ENCODE measurements around the gene PGLYRP4. TPM values are rescaled to one million over a fixed set of nuclear protein-coding genes. Genes with fewer than 3 reads are reported as not detected.

The PGLYRP4 gene
- total RNA-seq, 1 donor from 2014 or later, result 4.3 TPM

DNA sequence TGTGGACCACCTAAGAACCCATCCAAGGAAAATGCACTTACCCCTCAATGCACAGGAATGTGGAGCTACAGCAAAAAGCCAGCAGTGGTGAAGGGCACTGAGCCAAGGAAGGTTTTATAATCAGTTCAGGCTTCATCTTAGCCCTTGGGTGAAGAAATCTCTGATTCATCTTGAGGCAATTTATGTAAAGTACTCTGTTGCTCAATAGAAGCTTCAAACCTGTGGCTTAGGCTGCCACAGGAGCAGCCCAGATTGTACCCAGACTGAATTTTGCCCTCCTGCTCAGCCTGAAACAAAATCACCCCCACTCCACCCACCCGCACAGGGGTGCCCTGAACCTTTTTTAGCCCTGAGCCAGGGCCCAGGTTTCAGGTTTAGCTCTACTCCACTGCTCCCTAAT lies 26.9 kb upstream of the PGLYRP4 start, which contains the start of gene S100A12:
Gene S100A12, minus strand, starts transcription at position 111 of the 400 bp plus-strand sequence. CDS start 1,029 bp downstream, outside the sequence.
- no peak for DNase-seq

DNA sequence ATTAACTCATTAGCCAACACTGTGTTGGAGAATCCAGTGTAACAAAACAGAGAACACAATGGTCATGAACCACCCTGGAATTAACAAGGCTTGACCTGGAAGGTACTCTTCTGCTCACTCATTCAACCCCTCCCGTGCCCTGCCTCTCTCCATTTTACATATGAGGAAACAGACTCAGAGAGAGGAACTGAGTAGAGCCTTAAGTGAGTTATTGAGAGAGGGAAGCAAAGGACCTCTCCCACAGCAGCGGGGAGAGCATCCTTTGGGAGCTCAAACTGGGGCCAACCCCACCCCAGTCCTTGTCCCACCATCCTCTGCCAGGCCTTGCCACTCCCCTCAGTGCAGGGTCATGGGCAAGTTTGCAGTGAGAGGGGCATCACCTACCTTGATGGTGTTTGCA lies 25.4 kb upstream of the PGLYRP4 start:
- DNase-seq, result no peak

DNA sequence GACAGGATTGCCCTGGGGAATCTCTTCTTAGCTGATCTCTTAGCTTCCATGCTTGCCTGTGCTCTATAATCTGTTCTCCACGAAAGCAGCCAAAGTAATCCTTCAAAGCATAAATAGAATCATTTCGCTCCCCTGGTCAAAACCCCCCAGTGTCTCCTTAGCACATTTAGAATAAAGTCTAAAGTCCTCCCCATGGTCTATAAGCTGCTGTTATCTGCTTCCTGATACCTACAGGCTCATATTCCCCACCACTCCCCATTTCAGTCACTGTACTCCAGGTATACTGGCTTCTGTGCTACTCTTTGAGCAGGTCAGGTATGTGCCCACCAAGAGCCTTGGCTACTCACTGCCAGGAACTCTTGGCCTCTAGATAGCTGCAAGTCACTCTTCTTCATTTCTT lies 23.9 kb upstream of the PGLYRP4 start:
- no peak for DNase-seq

DNA sequence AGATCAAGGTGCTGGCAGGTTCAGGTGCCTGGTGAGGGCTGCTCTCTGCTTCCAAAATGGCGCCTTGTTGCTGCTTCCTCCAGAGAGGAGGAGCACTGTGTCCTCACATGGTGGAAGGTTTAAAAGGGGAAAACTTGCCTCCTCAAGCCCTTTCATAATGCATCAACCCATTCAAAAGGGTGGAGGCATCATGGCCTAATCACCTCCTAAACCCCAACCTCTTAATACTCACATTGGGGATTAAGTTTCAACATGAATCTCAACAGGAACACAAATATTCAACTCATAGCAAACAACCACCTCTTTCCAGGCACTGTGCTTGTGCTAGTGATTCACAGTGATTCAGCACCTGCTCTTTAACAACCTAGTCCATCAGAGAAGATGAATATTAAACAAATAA lies 22.6 kb upstream of the PGLYRP4 start:
- DNase-seq, result no peak

DNA sequence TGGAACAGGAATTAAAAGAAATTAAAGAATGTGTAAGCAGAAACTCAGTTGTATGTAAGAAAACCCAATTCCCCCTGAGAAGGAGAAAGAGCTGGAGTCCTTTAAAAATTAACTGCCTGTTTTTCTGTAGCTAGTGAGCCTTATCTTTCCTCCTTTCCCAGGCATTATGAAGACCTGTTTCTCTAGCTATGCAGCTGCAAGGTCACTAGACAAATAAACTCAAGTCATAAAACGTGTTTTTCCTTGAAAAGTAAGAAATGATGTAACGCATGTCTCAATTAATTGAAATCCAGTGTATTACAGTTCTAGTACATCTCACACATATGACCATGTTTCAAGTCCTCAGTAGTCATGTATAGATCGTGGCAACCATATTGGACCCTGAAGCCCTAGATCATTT lies 21.5 kb upstream of the PGLYRP4 start:
- no peak for DNase-seq

DNA sequence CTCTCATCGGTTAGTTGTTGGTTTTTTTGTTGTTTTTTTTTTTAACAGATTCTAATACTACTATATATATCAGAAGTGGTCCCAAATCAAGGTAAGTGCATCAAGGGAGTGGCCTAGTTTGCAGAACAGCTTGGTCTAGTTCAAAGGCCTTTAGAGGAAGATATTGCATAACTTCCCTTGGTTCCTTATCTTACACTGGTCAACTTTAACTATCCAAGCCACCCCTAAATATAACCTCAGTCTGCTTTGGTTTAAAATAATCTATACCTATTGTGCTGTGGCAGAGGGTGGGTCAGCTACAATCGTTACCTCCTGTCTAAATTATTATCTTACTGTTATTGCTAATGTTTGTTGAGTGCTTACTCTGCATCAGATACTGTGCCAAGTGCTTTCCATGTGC lies 19.9 kb upstream of the PGLYRP4 start:
- DNase-seq, result no peak

DNA sequence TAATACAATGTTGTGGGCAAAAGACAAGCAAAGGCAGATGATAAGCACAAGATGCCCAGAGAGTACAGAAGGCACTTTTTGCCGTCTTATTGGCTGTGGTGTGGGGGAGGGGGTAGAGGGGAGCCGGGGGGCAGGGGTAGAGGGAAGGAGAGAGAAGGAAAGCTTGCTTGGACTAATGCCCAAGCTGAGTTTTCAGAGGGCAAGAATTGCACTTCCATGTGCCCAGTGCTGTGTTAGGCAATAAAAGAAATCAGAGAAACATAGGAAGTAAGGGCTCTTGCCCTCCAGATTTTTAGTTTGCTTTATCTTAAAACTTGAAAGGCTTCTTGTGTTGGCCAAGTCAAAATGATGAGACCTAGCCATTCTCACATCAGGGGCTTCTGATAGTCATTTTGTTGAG lies 18.4 kb upstream of the PGLYRP4 start:
- DNase-seq, result no peak

DNA sequence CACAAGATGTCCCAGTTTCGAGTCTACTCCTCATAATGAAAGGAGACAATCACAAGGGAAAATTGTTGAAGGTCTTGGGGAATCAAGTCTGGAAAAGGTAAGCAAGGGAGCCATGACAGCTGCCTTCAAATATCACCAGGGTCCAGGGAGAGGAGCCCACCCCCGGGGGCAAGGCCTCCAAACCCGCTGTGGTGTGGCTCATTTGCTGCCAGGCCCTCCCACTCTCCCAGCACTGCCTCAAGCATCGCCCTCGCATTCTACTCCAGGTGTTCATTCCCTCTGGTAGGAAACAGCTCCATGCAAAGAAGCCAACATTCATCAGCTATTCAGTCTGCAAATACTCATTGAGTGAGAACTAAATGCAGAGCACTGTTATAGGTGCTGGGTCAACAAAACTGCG lies 17.6 kb upstream of the PGLYRP4 start:
- DNase-seq, result no peak

DNA sequence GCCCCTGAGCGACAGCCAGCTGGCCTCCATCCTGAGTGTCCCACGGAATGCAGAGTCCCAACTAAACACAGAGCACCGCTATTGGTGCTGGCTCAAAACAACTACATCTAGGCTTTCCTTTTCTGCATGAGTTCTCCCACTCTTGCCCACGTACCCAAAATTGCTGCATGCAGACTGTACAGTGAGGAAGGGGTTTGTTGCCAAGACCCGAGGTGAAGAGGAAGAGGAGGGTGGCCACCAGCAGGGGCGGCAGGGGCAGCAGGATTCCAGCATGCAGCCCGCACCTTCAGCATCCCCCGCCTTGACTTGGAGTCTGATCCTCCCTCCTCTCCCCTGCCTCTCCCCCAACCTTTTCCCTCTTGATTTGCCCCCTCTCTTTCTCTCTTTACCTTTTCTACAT lies 17.1 kb upstream of the PGLYRP4 start:
- DNase-seq, result no peak

DNA sequence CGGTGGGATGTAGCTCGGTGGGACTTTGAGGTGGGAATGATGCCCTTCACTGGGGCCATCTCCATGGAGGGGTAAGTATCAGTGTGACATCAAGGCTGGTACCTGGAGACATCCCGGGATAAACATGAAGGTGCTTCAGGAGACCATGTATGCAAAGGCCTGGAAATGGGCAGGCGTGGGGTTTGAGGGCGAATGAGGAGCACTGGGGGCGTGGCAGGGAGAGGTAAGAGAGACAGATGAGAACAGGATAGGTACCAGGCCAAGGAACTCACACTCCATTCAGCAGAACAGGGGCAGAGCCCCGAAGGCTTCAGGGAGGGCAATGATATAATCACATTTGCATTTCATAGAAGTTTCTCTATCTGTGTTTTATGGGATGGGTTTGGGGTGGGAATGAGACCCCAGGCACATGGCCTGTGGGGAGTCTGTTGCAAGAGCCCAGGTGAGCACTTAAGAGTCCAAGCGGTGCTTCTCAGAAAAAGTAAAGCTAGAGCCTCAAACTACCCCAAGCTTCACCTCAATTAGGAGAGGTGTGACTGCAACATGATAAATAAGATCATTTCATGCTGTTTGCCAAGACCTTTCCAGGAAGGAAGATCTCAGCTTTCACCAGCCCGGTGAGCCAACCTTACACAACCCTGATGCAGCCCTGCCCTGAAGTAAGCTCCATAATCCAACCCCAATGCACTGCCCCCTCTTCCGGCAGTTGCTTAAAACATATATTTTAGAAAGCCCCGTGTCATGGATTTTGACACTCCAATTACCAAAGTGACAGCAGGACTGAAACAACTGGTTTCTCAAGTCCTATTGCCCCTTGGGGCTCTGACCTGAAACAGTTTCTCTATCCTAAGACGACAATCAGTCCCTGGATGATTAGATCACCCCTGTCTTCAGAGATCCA lies 16.4 kb upstream of the PGLYRP4 start:
- DNase-seq, result no peak

DNA sequence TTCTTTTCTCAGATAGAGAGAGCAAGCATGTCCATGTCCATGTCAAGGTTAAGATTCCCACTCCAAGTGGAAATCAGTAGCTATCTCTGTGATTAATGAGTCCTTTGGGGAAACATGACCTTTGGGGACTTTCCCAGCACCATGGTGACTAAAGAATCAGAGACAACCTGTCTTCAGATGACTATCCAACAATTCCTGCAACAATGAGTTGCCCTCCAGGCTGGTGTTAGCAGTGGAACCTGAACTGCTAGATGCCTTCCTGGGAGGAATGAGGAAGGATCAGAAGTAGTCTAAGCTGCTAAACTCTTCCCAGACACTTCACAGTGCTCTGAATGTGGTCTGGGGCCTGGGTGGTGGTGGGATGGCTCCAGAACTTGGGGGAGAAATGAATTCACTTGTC lies 15.5 kb upstream of the PGLYRP4 start:
- no peak for DNase-seq

DNA sequence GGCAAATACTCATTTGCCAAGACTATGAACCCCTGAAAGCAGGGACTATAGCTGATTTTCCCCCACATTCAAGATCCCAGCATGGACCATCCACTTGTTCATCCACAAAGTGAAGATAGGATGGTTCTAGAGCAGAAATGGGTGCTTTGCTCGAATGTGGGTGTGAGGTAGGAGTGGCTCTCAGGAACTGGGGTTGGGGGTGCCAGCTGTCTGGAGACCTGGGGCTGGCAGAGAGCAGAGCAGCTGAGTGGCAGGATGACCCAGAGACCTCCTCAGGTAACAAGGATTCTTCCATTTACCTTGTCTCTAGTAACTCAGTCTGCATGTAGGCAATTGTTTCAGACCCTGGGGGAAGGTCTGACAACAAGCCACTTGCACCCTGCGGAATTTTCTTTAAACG lies 15.0 kb upstream of the PGLYRP4 start:
- no peak for DNase-seq

DNA sequence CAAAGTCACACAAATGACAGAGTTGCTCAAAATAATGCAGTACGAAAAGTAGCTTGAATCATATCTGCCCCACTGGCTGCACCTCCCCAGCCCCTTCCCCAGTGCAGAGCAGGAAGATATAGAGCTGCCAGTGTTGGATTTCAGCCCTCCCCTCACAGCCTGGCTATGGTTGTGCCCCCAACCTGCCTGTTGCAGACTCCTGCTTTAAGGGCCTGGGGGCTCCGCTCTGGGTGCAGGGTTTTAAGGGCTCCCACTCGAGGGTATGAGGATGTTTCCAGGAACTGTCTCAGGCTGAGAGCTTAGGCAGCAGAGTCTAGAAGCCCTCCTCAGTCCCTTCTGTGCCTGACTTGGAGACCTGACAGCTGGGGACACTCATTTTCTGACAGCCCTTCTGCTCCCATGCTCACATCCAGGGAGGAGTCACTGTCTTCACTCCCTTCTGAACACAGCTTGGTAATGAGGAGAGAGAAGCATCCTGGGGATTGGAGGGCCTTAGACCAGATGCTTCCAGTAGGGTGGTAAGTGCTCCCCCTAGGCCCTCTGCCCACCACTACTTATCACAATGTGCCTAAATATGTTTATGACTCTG lies 13.6 kb upstream of the PGLYRP4 start:
- DNase-seq, result no peak

DNA sequence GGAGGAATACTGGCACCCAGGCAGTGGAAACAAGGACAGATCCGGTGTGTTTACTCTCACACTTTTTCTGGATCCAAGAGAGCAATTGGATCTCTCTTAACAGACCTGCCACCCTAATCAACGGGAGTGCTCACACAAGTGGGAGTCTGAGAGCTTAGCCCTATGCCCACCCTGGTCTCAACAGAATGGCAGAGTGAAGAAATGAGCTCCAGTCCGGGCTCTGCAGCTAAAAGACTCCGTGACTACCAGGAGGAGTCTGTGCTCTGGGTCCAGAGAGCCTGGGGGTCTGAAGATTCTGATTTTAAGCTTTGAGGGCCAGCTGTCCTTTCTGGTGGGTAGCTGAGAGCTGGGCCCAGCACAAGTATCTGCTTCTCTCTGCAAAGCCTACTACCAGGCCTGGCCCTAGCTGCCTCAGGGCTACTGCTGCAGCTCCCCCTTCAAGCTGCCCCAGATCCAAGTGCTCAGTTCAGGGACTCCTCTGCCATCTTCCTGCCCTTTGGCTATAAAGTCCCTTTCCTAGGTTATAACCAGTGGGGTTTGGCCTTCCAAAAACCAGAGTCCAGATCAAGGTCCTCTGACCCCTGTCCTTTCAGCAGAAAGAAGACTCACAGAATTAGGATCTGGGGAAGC lies 13.0 kb upstream of the PGLYRP4 start:
- DNase-seq, result no peak

DNA sequence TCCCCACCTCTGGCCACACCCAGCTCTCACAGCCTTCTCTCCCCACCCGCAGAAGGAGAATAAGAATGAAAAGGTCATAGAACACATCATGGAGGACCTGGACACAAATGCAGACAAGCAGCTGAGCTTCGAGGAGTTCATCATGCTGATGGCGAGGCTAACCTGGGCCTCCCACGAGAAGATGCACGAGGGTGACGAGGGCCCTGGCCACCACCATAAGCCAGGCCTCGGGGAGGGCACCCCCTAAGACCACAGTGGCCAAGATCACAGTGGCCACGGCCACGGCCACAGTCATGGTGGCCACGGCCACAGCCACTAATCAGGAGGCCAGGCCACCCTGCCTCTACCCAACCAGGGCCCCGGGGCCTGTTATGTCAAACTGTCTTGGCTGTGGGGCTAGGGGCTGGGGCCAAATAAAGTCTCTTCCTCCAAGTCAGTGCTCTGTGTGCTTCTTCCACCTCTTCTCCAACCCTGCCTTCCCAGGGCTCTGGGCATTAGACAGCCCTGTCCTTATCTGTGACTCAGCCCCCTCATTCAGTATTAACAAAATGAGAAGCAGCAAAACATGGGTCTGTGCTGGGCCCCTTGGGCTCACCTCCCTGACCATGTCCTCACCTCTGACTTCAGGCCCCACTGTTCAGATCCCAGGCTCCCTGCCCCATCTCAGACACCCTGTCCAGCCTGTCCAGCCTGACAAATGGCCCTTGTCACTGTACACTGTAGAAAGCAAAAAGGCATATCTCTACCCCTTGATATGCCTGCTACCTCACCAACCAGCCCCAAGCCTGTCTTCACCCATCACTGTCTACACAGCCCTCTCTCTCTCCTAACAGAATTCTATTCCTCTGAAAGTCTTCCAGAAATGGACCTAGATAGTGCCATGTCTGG lies 12.2 kb upstream of the PGLYRP4 start:
- no peak for DNase-seq

DNA sequence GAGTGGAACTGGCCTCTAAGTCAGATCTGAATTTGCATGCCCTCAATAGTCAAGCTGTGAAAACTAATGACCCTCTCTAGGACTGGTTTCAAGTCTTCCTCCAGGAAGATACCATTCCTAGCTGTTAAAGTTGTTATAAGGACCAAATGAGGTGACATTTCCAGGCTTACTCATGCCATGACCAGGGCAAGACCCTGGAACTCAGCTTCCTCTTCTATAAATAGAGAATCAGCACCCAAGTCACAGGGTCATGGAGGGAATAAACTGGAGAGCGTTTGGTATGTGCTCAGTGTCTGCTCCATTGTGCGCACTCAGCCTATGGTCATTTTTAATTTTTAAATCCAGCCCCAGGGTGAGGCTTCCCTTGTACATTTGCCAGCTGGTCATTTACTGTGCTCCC lies 11.5 kb upstream of the PGLYRP4 start:
- no peak for DNase-seq

DNA sequence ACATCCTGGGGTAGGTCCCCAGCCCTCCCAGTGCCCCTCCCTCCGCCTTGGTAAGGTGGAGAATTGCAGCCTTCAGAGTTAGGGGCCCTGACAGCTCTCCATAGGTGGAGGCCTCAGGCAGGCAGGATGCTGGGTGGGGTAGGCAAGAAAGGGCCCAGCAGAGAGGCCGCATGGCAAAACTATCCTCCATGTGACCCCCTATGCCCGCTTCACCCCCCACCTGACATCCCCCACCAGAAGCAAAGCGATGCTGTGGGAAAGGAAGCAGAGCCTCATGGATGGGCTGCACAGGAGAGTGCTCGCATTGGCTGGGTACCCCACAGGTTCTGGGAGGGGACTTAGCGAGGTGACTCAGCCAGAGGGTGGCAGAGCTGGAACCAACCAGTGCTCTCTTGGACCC lies 10.6 kb upstream of the PGLYRP4 start:
- no peak for DNase-seq

DNA sequence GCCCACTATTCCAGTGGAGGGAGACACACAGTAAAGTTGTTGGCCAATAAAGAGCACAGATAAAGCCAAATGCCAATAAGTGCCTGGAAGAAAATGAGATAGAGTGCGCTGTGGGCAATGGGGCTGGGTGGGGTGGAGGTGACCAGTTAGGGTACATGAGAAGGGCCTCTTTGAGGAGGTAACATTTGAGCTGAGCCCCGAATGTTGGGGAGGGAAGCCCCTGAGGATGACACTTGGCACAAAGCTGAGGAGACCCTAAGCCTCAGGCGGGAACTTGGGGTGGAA lies 10.0 kb upstream of the PGLYRP4 start:
- no peak for DNase-seq

DNA sequence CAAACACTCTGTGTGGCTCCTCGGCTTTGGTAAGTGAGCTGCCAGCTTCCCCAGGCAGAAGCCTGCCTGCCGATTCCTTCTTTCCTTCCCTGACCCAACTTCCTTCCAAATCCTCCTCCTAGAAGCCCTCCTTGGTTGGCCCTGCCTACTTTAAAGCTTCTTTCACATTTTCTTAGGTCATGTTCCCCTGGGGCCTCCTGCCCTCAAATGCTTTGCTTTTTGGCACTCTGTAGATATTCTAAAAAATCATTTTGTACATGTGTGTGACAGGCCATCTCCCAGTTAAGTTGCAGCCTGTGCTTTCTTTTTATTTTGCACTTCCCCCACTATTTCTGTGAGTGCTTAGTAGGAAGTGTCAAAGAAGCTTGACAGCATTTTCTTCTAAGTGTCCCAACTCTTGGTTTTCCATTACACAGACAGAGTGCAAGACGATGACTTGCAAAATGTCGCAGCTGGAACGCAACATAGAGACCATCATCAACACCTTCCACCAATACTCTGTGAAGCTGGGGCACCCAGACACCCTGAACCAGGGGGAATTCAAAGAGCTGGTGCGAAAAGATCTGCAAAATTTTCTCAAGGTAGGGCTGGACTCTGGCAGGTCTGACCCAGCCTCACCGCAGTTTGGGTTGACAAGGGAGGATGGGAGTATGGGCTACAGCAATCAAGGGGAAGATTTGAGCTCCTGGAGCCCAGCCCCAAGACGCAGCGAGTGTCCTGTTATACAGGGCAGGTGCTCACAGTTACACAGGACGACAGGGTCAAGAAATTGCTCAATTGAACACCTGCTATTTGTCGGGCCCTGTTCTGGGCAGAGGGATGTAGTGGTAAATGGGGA lies 9.4 kb upstream of the PGLYRP4 start, which contains the start of gene S100A9:
Gene S100A9, plus strand, starts transcription at position 2 of the 838 bp plus-strand sequence. Its CDS starts 430 bp downstream, at position 432.
- DNase-seq, result no peak

DNA sequence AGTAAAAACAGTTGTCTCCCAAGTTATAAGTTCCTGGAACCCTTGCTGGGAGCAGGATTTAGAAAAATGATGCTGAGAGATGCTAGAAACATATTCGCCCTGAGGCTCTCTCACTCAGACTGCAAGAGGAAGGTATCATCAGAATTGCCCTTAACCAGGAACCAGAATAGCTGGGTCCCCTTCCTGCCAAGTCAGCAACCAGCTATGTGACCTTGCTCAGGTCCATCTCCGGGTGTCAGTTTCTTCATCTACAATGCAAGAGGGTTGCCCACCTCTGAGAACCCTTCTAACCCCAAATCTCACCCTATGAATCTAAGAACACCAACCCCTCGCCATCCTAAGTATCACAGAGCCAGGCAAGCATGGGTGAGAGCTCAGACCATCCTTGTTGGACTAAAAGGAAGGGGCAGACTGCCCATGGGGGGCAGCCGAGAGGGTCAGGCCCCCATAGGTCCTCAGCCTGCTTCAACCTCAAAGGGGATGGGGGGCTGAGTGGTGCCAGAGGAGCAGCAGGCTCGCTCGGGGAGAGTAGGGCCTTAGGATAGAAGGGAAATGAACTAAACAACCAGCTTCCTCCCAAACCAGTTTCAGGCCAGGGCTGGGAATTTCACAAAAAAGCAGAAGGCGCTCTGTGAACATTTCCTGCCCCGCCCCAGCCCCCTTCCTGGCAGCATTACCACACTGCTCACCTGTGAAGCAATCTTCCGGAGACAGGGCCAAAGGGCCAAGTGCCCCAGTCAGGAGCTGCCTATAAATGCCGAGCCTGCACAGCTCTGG lies 8.6 kb upstream of the PGLYRP4 start:
- no peak for DNase-seq

Measured in skin of body (tissue), 2 donors.